WI38 (cell line): ENCODE results near the gene STAG3.
"Not testable (repeated sequence)": the region's sequence is repeated elsewhere in the genome, so short reads cannot be mapped to it uniquely, and the experiment has no call there.

Source experiments
- H3K4me3 ChIP-seq: 2 replicates; pipeline ENCODE4 v1.5.1; 2011; ENCODE audit warnings: low read depth, mild to moderate bottlenecking, control low read depth, low read length
- CTCF ChIP-seq: IDR thresholded peaks from 2 replicates; pipeline ENCODE4 v1.5.1; 2012; ENCODE audit warnings: low read depth, mild to moderate bottlenecking, control low read depth, low read length

The STAG3 gene

GRCh38 chr7:100185726-100186125 is 8.0 kb downstream of the STAG3 start:
- H3K4me3 ChIP-seq: no peak overlapping the region

GRCh38 chr7:100189061-100189460 is 11.3 kb downstream of the STAG3 start:
- no peak overlapping the region for H3K4me3 ChIP-seq

More at GRCh38 chr7:100185726-100186125, 8.0 kb downstream of the STAG3 start:
- TF ChIP-seq CTCF: no peak

GRCh38 chr7:100190048-100190711 is 12.5 kb downstream of the STAG3 start:
- TF ChIP-seq CTCF: no peak
- H3K4me3 ChIP-seq: no peak overlapping the region

More at GRCh38 chr7:100189061-100189460, 11.3 kb downstream of the STAG3 start:
- TF ChIP-seq CTCF: no peak

GRCh38 chr7:100191775-100192174 is 14.1 kb downstream of the STAG3 start:
- TF ChIP-seq CTCF: no peak
- no peak overlapping the region for H3K4me3 ChIP-seq

GRCh38 chr7:100192281-100192862 is 14.7 kb downstream of the STAG3 start:
- H3K4me3 ChIP-seq: not testable (repeated sequence)

- no peak overlapping the region for H3K4me3 ChIP-seq
Measured at GRCh38 chr7:100192969-100193368, 15.3 kb downstream of the STAG3 start.

GRCh38 chr7:100195222-100195621 is 17.5 kb downstream of the STAG3 start:
- no peak for TF ChIP-seq CTCF
- no peak overlapping the region for H3K4me3 ChIP-seq

More at GRCh38 chr7:100192969-100193368, 15.3 kb downstream of the STAG3 start:
- TF ChIP-seq CTCF: no peak

GRCh38 chr7:100195901-100196322 is 18.2 kb downstream of the STAG3 start:
- H3K4me3 ChIP-seq: not testable (repeated sequence)
